ENCODE results near the gene TBCD.
"Not testable (repeated sequence)": the region's sequence is repeated elsewhere in the genome, so short reads cannot be mapped to it uniquely, and the experiment has no call there.

TBCD gene

DNA sequence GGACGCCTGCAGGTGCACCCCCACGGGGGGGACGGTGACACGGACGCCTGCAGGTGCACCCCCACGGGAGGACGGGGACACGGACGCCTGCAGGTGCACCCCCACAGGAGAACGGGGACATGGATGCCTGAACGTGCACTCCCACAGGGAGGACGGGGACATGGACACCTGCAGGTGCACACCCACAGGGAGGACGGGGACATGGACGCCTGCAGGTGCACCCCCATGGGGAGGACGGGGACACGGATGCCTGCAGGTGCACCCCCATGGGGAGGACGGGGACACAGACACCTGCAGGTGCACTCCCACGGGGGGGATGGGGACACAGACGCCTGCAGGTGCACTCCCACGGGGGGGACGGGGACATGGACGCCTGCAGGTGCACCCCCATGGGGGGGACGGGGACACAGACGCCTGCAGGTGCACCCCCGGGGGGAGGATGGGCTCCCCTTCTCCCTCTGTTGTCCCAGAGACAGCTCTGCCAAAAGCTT, 213.0 kb downstream of the TBCD start:
- Histone ChIP-seq H2AFZ (ENCODE audit: low read depth, low read length) (no peak overlapping the region), H3K4me1 (ENCODE audit: insufficient read depth, low read length) (no peaks in the 10 kb centered on the region), H3K36me3 (ENCODE audit: insufficient read depth, low read length) (no peaks in the 10 kb centered on the region), H3K27me3 (ENCODE audit: insufficient read depth, low read length) (no peaks in the 10 kb centered on the region), H3K9me3 (ENCODE audit: low read length) (peaks cover 3% of the 10 kb centered on the region), H3K4me3 (ENCODE audit: low read length) (no peak overlapping the region)

GRCh38 chr17:82965371-82965770, 213.5 kb downstream of the TBCD start:
- H3K9me3 ChIP-seq (ENCODE audit: low read length), result peaks cover 3% of the 10 kb centered on the region
- H3K4me1 ChIP-seq (ENCODE audit: insufficient read depth, low read length), result no peaks in the 10 kb centered on the region
- no peak overlapping the region for H2AFZ ChIP-seq (ENCODE audit: low read depth, low read length)
- no peaks in the 10 kb centered on the region for H3K36me3 ChIP-seq (ENCODE audit: insufficient read depth, low read length)
- no peak overlapping the region for H3K4me3 ChIP-seq (ENCODE audit: low read length)
- no peaks in the 10 kb centered on the region for H3K27me3 ChIP-seq (ENCODE audit: insufficient read depth, low read length)

- no peak overlapping the region for H3K4me3 ChIP-seq (ENCODE audit: low read length)
Measured at GRCh38 chr17:82966415-82966814, 214.6 kb downstream of the TBCD start.

GRCh38 chr17:82967268-82968032, 215.6 kb downstream of the TBCD start:
- Histone ChIP-seq H3K4me1 (ENCODE audit: insufficient read depth, low read length) (no peaks in the 10 kb centered on the region), H3K27me3 (ENCODE audit: insufficient read depth, low read length) (no peaks in the 10 kb centered on the region), H3K4me3 (ENCODE audit: low read length) (no peak overlapping the region), H2AFZ (ENCODE audit: low read depth, low read length) (no peak overlapping the region), H3K9me3 (ENCODE audit: low read length) (no peaks in the 10 kb centered on the region), H3K36me3 (ENCODE audit: insufficient read depth, low read length) (no peaks in the 10 kb centered on the region)

More at GRCh38 chr17:82966415-82966814, 214.6 kb downstream of the TBCD start:
- H3K4me1 ChIP-seq (ENCODE audit: insufficient read depth, low read length), result no peaks in the 10 kb centered on the region
- H3K36me3 ChIP-seq (ENCODE audit: insufficient read depth, low read length), result no peaks in the 10 kb centered on the region
- H3K9me3 ChIP-seq (ENCODE audit: low read length), result peaks cover 3% of the 10 kb centered on the region
- H2AFZ ChIP-seq (ENCODE audit: low read depth, low read length), result no peak overlapping the region
- H3K27me3 ChIP-seq (ENCODE audit: insufficient read depth, low read length), result no peaks in the 10 kb centered on the region

DNA sequence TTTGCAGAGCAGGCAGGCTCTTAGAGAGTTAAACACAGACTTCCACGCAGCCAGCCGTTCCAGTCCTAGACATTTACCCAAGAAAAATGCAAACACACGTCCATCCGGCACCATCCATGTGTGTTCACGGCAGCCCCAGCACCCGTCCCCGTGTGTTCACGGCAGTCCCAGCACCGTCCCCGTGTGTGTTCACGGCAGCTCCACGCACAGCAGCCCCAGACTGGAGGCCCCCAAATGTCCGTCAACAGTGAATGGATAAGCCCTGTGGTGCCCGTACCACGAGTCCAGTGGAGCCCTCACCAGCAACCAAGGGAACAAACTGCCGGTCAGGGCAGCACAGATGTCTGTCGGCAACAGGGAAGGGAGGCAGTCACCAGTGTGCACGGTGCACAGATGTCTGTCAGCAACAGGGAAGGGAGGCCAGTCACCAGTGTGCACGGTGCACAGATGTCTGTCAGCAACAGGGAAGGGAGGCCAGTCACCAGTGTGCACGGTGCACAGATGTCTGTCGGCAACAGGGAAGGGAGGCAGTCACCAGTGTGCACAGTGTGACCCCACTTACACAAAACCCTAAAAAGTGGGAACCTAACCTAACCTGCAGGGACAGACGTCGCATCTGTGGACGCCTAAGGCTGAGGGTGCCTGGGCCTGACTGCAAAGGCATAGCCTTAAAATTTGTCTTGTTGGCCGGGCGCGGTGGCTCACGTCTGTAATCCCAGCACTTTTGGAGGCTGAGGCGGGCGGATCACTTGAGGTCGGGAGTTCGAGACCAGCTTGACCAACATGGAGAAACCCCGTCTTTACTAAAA, 216.4 kb downstream of the TBCD start:
- H3K4me3 ChIP-seq (ENCODE audit: low read length); H2AFZ ChIP-seq (ENCODE audit: low read depth, low read length); H3K9me3 ChIP-seq (ENCODE audit: low read length); H3K36me3 ChIP-seq (ENCODE audit: insufficient read depth, low read length); H3K27me3 ChIP-seq (ENCODE audit: insufficient read depth, low read length); H3K4me1 ChIP-seq (ENCODE audit: insufficient read depth, low read length): not testable (repeated sequence)

GRCh38 chr17:82970067-82970466, 218.2 kb downstream of the TBCD start:
- no peak overlapping the region for H3K4me3 ChIP-seq (ENCODE audit: low read length)
- no peaks in the 10 kb centered on the region for H3K36me3 ChIP-seq (ENCODE audit: insufficient read depth, low read length)
- no peak overlapping the region for H2AFZ ChIP-seq (ENCODE audit: low read depth, low read length)
- H3K27me3 ChIP-seq (ENCODE audit: insufficient read depth, low read length), result no peaks in the 10 kb centered on the region
- no peaks in the 10 kb centered on the region for H3K9me3 ChIP-seq (ENCODE audit: low read length)
- no peaks in the 10 kb centered on the region for H3K4me1 ChIP-seq (ENCODE audit: insufficient read depth, low read length)

DNA sequence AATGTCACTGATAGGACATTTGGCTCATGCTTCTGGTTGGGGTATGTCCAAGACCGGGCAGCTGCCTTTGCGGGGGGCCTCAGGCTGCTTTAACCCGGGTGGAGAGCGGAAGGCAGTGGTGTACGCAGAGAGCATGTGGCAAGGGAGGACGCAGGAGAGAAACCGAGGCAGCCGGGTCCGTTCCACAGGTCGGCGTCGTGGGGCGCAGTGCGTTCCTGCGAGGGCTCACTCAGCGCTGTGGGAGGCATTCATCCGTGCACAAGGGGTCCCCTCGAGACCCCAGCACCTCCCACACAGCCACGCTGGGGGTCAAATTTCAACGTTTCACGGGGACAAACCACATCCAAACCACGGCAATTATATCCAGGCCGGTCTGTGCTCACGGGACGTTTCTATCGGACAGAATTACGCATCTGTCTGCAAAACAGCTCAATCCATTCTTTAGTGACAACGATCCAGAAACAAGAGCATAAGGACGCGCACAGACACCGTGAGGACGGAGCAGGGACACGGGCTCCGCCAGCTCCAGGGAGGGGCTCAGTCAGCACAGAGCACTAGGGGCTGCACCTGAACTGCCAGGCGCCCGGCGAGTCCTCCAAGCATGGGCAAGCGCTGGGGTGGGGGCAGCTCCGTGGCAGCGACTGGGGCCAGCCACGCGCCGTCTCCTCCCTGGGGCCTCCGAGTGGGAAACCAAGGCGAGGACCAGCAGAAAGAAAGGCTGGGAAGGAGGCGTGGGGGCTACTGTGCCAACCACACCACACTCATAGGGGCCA, 219.1 kb downstream of the TBCD start:
- Histone ChIP-seq H3K4me1 (ENCODE audit: insufficient read depth, low read length) (no peaks in the 10 kb centered on the region), H3K27me3 (ENCODE audit: insufficient read depth, low read length) (no peaks in the 10 kb centered on the region), H3K4me3 (ENCODE audit: low read length) (no peak overlapping the region), H3K9me3 (ENCODE audit: low read length) (no peaks in the 10 kb centered on the region), H2AFZ (ENCODE audit: low read depth, low read length) (no peak overlapping the region), H3K36me3 (ENCODE audit: insufficient read depth, low read length) (no peaks in the 10 kb centered on the region)

- Histone ChIP-seq H3K27me3 (ENCODE audit: insufficient read depth, low read length) (no peaks in the 10 kb centered on the region), H2AFZ (ENCODE audit: low read depth, low read length) (no peak overlapping the region), H3K4me3 (ENCODE audit: low read length) (no peak overlapping the region), H3K36me3 (ENCODE audit: insufficient read depth, low read length) (no peaks in the 10 kb centered on the region), H3K4me1 (ENCODE audit: insufficient read depth, low read length) (no peaks in the 10 kb centered on the region), H3K9me3 (ENCODE audit: low read length) (no peaks in the 10 kb centered on the region)
Measured at GRCh38 chr17:82972836-82973372, 221.0 kb downstream of the TBCD start.

DNA sequence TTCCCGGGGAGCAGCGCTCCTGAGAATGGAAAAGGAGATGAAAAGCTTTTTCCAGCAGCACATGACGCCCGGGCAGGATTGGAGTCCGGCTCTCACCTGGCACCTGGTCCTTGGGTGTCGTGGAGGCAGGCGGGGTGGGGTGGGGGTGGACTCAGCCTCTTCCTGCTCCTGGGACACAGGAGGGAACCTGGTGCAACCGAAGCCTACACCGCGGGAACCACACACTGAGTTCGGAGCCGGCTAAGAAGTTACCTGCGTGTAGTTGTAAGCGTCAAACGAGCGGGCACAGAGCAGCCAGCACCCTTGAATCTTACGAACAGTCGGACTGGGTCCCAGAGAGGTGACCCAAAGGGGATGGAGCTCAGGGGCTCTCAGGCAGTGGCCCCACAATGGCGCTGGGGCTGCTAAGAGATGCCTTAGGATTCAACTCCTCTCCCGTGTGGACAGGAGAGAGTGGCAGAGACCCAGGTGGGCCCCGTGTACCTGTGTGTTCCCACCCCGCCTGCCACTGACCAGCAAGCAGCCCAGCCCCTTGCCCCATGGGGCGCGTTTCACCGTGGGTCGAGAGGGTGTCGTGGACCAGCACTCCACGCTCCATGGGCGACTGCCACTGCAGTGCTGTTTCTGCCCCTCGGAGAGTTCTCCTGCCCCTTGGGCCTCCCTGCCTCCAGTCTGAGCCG, 221.7 kb downstream of the TBCD start:
- no peaks in the 10 kb centered on the region for H3K27me3 ChIP-seq (ENCODE audit: insufficient read depth, low read length)
- H2AFZ ChIP-seq (ENCODE audit: low read depth, low read length), result no peak overlapping the region
- H3K36me3 ChIP-seq (ENCODE audit: insufficient read depth, low read length), result no peaks in the 10 kb centered on the region
- H3K4me1 ChIP-seq (ENCODE audit: insufficient read depth, low read length), result no peaks in the 10 kb centered on the region
- no peaks in the 10 kb centered on the region for H3K9me3 ChIP-seq (ENCODE audit: low read length)
- no peak overlapping the region for H3K4me3 ChIP-seq (ENCODE audit: low read length)

GRCh38 chr17:82974136-82974952, 222.5 kb downstream of the TBCD start:
- H3K4me3 ChIP-seq (ENCODE audit: low read length), result no peak overlapping the region
- no peaks in the 10 kb centered on the region for H3K4me1 ChIP-seq (ENCODE audit: insufficient read depth, low read length)
- H3K9me3 ChIP-seq (ENCODE audit: low read length), result no peaks in the 10 kb centered on the region
- no peaks in the 10 kb centered on the region for H3K36me3 ChIP-seq (ENCODE audit: insufficient read depth, low read length)
- H3K27me3 ChIP-seq (ENCODE audit: insufficient read depth, low read length), result no peaks in the 10 kb centered on the region
- H2AFZ ChIP-seq (ENCODE audit: low read depth, low read length), result no peak overlapping the region

DNA sequence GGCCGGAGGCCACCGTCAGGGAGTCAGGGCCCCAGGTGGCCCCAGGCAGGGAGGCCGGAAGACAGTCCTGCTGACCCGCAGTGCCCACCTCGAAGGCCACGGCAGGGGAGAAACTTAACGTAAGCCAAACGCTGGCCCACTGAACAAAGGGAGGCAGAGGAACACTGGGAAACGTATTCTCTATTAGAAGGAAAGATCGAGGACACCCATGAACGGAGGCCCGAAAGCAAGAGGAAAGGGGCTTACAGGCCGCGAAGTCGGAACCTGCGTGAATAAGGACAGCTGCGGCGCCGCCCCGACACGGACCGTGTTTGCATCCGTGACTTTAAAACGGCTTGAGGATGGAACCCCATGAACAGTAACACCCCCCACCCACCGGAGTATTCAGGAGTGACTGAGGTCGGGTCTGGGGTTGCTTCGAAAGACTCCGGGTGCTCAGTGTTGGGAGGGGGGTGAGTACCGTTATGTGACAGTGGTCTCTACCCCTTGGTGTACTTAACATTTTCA, 225.2 kb downstream of the TBCD start:
- no peaks in the 10 kb centered on the region for H3K9me3 ChIP-seq (ENCODE audit: low read length)
- no peaks in the 10 kb centered on the region for H3K27me3 ChIP-seq (ENCODE audit: insufficient read depth, low read length)
- H3K36me3 ChIP-seq (ENCODE audit: insufficient read depth, low read length), result no peaks in the 10 kb centered on the region
- H2AFZ ChIP-seq (ENCODE audit: low read depth, low read length), result no peak overlapping the region
- peaks cover 14% of the 10 kb centered on the region for H3K4me1 ChIP-seq (ENCODE audit: insufficient read depth, low read length)
- H3K4me3 ChIP-seq (ENCODE audit: low read length), result no peak overlapping the region

DNA sequence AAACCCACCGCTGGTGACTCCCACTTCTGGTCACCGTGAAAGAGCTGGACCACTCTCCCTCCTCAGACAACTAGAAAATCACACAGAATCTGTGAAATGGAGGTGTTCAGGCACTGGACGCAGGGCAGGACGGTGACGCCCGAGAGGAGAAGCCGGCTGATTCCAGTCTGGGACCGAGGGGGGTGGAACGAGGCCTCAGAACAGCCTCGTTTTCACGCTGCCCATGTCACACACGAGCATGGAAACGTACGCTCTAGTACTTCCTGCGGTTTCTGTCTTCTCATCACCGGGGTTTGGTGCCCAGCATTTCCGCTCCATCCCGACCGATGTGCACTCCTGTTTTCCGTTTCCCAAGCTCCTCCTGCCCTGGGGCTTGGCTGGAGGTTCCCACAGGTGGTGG, 225.7 kb downstream of the TBCD start:
- peaks cover 14% of the 10 kb centered on the region for H3K4me1 ChIP-seq (ENCODE audit: insufficient read depth, low read length)

More for the DNA sequence above, 225.7 kb downstream of the TBCD start:
- Histone ChIP-seq H2AFZ (ENCODE audit: low read depth, low read length) (no peak overlapping the region), H3K27me3 (ENCODE audit: insufficient read depth, low read length) (no peaks in the 10 kb centered on the region), H3K36me3 (ENCODE audit: insufficient read depth, low read length) (no peaks in the 10 kb centered on the region), H3K9me3 (ENCODE audit: low read length) (no peaks in the 10 kb centered on the region), H3K4me3 (ENCODE audit: low read length) (no peak overlapping the region)

Data from neuron (in vitro differentiated cells).